Right atrium auricular region (tissue), 2 donors: ENCODE data around the gene DNLZ. TPM values are rescaled to one million over a fixed set of nuclear protein-coding genes. Genes with fewer than 3 reads are reported as not detected.

Source experiments
- DNase-seq: peaks from one replicate; pipeline ENCODE4 v3.0.0-alpha.2; 2019; ENCODE audit warnings: low spot score
- H3K27ac ChIP-seq, 2 donors: fragments of 200-600 bp; sonication (generic); 1 replicate in 1 of 2; 2 replicates in 1 of 2; pipeline ENCODE4 v1.5.1; 2016 to 2019
- H3K27me3 ChIP-seq, 2 donors: fragments of 200-600 bp; sonication (generic); one replicate each; pipeline versions ENCODE4 v1.5.1 to v1.6.0; 2017 to 2019
- H3K36me3 ChIP-seq: fragments of 200-600 bp; sonication (generic); one replicate; pipeline ENCODE4 v1.5.1; 2016
- H3K4me1 ChIP-seq, 2 donors: fragments of 200-600 bp; sonication (generic); one replicate each; pipeline versions ENCODE4 v1.5.1 to v1.6.0; 2017 to 2019
- H3K4me3 ChIP-seq, 2 donors: fragments of 200-600 bp; sonication (generic); 1 replicate in 1 of 2; 2 replicates in 1 of 2; pipeline ENCODE4 v1.5.1; 2017 to 2019; ENCODE audit warnings: mild to moderate bottlenecking in 1 of 2, moderate library complexity in 1 of 2
- H3K9me3 ChIP-seq, 2 donors: fragments of 200-600 bp; sonication (generic); one replicate each; pipeline ENCODE4 v1.5.1; 2019
- total RNA-seq, 2 donors: library from RNA; depleted of rRNA; stranded (reverse); fragments of >200 nt; gene quantifications; one replicate each; pipeline ENCODE4 v1.1.0, GENCODE V29; 2016
- TF ChIP-seq, protein P1 (sequence below), 2 donors: fragments of 200-600 bp; sonication (generic); IDR thresholded peaks; one replicate each; pipeline ENCODE4 v1.5.1; 2019; ENCODE audit warnings: antibody characterized with exemption in 2 of 2

The DNLZ gene
- total RNA-seq, 2 donors from 2014 or later: 15.4 to 36.6 TPM

DNA sequence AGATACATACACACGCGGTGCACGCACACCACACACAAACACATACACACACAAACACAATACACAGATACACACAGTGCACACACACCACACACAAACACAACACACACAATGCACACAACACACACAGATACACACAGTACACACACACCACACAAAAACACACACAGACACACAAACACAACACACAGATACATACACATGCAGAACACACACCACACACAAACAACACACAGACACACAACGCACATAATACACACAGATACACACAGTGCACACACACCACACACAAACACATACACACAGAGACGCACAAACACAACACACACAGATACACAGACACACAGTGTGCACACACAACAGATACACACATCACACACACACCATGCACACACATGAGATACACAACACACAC is 53.7 kb downstream of the DNLZ start:
- no peak overlapping the region for H3K4me3 ChIP-seq
- no peak for DNase-seq
- H3K36me3 ChIP-seq: no peaks in the 10 kb centered on the region
- H3K27ac ChIP-seq: no peak overlapping the region
- H3K9me3 ChIP-seq: no peaks in the 10 kb centered on the region
- H3K4me1 ChIP-seq: no peaks in the 10 kb centered on the region
- no peaks in the 10 kb centered on the region for H3K27me3 ChIP-seq
- TF ChIP-seq, protein P1, sequence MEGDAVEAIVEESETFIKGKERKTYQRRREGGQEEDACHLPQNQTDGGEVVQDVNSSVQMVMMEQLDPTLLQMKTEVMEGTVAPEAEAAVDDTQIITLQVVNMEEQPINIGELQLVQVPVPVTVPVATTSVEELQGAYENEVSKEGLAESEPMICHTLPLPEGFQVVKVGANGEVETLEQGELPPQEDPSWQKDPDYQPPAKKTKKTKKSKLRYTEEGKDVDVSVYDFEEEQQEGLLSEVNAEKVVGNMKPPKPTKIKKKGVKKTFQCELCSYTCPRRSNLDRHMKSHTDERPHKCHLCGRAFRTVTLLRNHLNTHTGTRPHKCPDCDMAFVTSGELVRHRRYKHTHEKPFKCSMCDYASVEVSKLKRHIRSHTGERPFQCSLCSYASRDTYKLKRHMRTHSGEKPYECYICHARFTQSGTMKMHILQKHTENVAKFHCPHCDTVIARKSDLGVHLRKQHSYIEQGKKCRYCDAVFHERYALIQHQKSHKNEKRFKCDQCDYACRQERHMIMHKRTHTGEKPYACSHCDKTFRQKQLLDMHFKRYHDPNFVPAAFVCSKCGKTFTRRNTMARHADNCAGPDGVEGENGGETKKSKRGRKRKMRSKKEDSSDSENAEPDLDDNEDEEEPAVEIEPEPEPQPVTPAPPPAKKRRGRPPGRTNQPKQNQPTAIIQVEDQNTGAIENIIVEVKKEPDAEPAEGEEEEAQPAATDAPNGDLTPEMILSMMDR (IDR thresholded peaks at IDR 0.05): no peak

Other genes with a start within 250 kb of the DNLZ start
- gene TMEM250, start 244.9 kb downstream of the DNLZ start, total RNA-seq: 10 to 100 TPM; 20.3 to 29.3 TPM
- gene LHX3, start 158.6 kb downstream of the DNLZ start, total RNA-seq: under 1 TPM in 1 of 2 donors, not detected in 1; 0.16 TPM
- gene QSOX2, start 117.9 kb downstream of the DNLZ start, total RNA-seq: 1 to 10 TPM; 3.2 to 6.3 TPM
- not detected for gene CCDC187, start 59.6 kb downstream of the DNLZ start, total RNA-seq
- gene GPSM1, start 36.2 kb downstream of the DNLZ start, total RNA-seq: 10 to 100 TPM; 39.4 to 44.5 TPM
- gene CARD9, start 9.9 kb upstream of the DNLZ start, total RNA-seq: 1 to 10 TPM in 1 of 2 donors, under 1 TPM in 1; 0.15 to 1.1 TPM
- 1 to 10 TPM; 2.5 to 4.4 TPM for gene SNAPC4, start 36.4 kb upstream of the DNLZ start, total RNA-seq
- 10 to 100 TPM; 10.3 to 17.6 TPM for gene ENTR1, start 46.9 kb upstream of the DNLZ start, total RNA-seq
- gene PMPCA, start 46.9 kb upstream of the DNLZ start, total RNA-seq: 10 to 100 TPM; 40.8 to 47.4 TPM
- 1 to 10 TPM; 6.4 to 9.1 TPM for gene INPP5E, start 76.1 kb upstream of the DNLZ start, total RNA-seq
- gene SEC16A, start 119.3 kb upstream of the DNLZ start, total RNA-seq: 10 to 100 TPM; 32.6 to 41.6 TPM
- gene NOTCH1, start 182.3 kb upstream of the DNLZ start, total RNA-seq: 10 to 100 TPM; 14.2 to 39.7 TPM